GM18505 (cell line): Measurements from ENCODE around the gene CCDC92.

ENCODE experiments used
- ATAC-seq: cut with Tn5 transposase; IDR thresholded peaks from one replicate; pipeline ENCODE4 v1.9.1; 2021; ENCODE audit not compliant: unreplicated experiment
- POLR2A ChIP-seq: IDR thresholded peaks from 4 replicates; pipeline ENCODE4 v1.6.1; 2011; ENCODE audit warnings: borderline replicate concordance; ENCODE audit not compliant: insufficient read depth, insufficient read length; ENCODE audit errors: extremely low read depth

The CCDC92 gene

GRCh38 chr12:123946152-123946515, 26.5 kb downstream of the CCDC92 start:
- ATAC-seq = no peak
- no peak for TF ChIP-seq POLR2A

- no peak for ATAC-seq
- TF ChIP-seq POLR2A = no peak
These were observed 27.1 kb downstream of the CCDC92 start for GRCh38 chr12:123945287-123946151.

- ATAC-seq = no peak
- TF ChIP-seq POLR2A = no peak
These were observed 27.9 kb downstream of the CCDC92 start for GRCh38 chr12:123944696-123945095.

GRCh38 chr12:123943816-123944215, 28.8 kb downstream of the CCDC92 start:
- ATAC-seq = no peak
- TF ChIP-seq POLR2A = no peak

- no peak for ATAC-seq
These were observed 29.6 kb downstream of the CCDC92 start for GRCh38 chr12:123942911-123943648.

GRCh38 chr12:123942238-123942653, 30.4 kb downstream of the CCDC92 start:
- TF ChIP-seq POLR2A = no peak
- no peak for ATAC-seq

More at GRCh38 chr12:123942911-123943648, 29.6 kb downstream of the CCDC92 start:
- TF ChIP-seq POLR2A = no peak

GRCh38 chr12:123941624-123942237, 30.9 kb downstream of the CCDC92 start:
- TF ChIP-seq POLR2A = no peak
- no peak for ATAC-seq

GRCh38 chr12:123941000-123941399, 31.6 kb downstream of the CCDC92 start:
- ATAC-seq = no peak
- no peak for TF ChIP-seq POLR2A

GRCh38 chr12:123940627-123940966, 32.0 kb downstream of the CCDC92 start:
- TF ChIP-seq POLR2A = no peak
- ATAC-seq = no peak

GRCh38 chr12:123939716-123940626, 32.7 kb downstream of the CCDC92 start:
- ATAC-seq = no peak
- TF ChIP-seq POLR2A = no peak

- ATAC-seq = no peak
- no peak for TF ChIP-seq POLR2A
These were observed 33.8 kb downstream of the CCDC92 start for GRCh38 chr12:123938679-123939480.
